HG03575 (cell line): ENCODE data around the gene MAEA.

Source experiments
- ATAC-seq: cut with Tn5 transposase; IDR thresholded peaks from one replicate; pipeline ENCODE4 v1.9.1; 2021; ENCODE audit not compliant: unreplicated experiment, insufficient number of reproducible peaks, low FRiP score; ENCODE audit errors: extremely low read depth

MAEA gene

DNA sequence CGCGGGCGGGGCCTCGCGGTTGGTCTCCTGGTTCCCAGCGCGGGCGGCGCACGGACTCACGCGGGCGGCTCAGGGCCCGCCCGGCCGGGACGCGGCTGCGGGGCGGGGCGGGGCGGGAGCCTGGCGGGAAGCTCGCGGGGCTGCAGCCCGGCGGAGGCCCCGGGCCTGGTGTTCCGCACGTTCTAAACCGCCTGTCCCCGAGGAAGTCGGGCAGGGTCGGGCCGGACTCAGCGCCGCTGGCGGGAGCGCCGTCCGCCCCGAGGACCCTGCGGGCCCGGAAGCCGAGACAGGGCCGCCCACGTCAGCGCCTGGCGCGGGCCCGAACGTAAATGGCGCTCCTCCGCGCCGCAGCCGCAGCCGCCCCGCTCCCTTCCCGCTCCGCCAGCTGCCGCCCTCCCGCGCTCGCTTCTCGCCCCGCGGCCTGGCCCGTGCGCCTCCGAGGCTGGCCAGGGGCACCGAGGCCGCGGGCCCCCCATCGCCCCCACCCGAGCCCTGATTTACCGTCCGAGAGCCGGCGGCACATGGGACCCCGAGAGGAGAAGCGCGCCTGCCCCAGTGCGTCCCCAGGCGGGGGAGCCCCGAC, 40.5 kb upstream of the MAEA start:
- ATAC-seq, result no peak

DNA sequence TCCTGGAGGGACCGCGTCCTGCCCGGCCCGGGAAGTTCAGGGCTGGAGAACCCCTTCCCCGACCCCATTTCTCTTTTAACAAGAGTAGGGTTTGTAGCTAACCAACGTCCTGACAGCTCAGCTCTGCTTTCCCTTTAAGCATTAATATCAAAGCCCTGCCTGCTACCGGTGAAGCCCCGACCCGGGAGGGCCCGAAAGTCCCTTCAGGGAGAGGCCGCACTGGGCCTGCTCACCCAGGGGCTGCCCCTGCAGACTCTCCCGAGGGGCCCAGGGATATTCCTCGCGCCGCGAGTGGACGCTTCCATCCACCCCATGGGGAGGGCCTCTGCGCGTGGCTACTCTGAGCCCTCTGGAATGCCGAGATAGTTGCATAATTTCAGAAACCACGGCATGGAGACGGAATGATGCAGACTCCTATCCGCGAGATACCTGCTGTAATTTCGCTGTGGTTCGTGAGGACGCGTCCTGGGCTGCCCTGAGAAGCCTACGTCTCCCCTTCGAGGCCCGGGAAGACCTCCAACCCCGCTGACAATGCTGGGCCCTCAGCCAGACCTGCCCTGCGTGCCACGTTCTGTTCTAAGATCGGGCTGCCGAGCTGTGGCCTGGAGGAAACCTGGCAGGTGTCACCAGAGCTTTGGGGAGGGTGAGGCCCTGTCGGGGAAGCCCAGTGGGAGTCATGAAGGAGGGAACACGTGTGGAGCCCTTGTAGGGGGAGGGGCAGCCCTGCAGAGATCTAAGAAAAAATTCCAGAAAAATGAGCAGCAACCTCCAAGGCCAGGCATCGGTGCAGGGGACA, 39.8 kb upstream of the MAEA start:
- no peak for ATAC-seq

DNA sequence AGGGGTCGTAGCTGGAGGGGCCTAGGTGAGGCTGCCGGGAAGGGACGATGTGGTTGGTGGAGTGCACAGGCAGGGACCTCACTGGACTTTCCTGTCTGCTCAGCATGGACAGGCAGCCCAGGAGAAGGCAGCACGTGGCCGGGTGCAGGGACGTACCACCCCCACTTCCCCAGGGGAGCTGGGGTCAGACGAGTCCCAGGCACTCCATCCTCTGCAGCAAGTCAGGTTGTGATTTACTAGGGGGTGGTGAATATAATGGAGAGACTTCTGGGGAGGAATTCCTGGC, 39.2 kb upstream of the MAEA start:
- no peak for ATAC-seq

DNA sequence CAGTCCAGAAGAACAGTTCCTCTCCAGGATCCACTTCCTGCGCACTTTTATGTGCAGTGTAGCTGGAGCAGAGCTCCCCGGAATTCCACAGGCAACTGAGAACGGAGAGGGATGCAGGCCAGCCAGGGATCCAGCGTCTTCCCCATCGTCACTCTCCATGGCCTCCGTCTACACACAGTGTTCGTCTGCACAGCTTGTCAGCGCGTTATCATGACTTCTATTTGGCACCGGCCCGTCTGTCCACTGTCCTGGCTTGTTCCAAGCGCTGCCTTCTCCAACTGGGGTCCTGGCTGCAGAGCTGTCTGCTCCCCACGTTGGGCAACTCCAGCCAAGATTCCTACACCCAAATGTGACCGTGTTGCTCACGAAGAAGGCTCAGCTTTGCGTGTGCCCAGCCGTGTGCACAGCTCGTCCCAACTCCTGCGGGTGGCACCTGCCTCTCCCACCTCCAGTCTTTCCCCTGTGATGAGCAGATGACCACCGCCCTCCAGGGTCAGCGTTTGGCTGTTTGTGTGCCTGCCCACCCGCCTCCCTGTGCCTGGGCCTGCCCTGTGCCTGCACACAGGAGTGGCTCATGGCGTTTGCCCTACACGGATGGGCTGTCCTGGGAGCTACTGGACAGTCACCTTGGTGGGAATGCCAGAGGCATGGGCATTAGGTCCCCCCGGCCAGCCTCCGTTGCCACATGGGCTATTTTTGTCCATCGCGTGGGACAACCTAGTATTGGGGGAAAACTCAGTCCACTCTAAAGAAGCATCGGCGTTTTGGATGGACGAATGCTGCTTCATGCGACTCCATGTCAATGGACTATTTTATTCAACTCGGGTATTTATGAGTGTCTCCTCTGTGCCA, 38.5 kb upstream of the MAEA start:
- ATAC-seq, result no peak

DNA sequence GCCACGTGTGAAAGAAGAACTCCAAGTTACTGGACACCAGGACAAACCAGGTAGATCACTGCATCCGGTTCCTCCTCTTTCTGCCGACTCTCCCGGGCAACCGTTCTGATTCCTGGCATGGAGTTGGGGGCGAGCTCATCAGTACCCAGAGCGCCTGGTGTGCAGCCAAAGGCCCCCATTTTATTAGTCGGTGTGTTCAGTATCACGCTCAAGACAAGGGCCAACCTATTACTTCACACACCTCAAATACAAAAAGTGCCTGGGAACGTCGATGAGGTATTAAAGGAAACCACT, 38.0 kb upstream of the MAEA start:
- ATAC-seq, result no peak

DNA sequence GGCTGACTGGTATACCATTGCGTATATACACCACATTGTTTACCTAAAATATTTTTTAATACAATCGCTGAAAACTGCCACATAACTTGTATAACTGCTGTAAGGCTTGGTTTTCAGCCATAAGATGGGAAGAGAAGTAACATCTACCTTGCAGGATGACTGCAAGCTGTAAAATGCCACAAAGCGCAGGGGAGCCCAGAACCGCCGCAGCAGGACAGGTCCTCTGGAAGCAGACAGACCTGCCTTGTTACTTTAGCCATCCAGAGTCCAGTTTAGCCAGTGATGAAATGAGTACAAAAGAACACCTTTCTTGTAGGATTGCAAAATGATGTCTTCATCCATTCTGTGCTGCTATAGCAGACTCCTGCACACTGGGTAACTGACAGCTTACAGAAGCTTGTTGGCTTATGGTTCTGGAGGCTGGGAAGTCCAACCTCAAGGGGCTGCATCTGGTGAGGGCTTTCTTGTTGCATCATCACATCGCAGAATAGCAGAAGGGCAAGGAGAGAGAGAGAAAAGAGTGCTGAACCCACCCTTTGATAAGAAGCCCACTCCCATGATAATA, 36.7 kb upstream of the MAEA start:
- no peak for ATAC-seq

DNA sequence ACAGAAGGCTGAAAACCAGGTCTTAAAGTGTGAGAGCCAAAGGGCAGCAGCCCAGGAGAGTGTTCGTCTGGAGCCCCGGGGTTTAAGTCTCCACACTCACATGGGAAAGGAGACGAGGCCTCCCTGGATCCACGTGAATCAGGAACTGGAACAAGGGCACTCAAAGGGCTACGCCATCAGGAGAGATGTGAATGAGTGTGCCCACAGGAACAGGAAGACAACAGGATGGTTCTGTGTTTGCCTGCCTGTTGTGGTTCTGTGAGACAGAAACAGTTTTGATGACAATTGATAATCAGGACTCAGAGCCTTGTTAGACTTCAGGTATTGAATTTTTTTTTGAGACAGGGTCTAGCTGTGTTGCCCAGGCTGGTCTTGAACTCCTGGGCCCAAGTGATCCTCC, 35.9 kb upstream of the MAEA start:
- no peak for ATAC-seq

DNA sequence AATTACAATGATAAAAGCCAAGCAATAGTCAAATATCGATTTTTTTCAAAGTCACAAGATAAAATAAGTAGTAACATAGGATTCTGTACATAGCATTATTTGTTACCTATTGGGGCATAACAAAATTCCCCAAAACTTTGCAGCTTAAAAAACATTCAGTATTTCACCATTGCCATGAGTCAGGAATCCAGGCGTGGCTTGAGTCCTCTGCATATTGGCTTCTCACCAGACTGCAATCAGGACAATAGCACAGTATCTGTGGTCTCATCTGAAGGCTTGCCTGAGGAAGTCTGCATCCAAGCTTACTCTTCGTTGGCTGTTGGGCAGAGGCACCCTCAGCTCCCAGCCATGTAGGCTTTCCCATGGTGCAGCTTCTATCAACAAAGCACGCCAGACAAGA, 34.5 kb upstream of the MAEA start:
- no peak for ATAC-seq

DNA sequence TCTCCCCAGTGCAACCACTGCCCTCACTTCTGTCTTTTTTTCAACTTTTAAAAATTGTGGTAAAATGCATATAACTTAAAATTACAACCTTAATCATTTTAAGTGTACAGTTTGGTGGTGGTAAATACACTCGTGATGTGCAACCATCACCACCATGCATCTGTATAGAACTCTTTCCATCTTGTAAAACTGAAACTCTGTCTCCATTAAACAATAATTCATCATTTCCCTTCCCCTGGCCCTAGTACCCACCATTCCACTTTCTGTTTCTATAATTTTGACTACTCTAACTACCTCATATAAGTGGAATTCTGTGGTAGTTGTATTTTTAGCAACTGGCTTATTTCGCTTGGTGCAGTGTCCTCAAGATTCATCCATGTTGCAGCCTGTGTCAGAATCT, 34.0 kb upstream of the MAEA start:
- ATAC-seq, result no peak

DNA sequence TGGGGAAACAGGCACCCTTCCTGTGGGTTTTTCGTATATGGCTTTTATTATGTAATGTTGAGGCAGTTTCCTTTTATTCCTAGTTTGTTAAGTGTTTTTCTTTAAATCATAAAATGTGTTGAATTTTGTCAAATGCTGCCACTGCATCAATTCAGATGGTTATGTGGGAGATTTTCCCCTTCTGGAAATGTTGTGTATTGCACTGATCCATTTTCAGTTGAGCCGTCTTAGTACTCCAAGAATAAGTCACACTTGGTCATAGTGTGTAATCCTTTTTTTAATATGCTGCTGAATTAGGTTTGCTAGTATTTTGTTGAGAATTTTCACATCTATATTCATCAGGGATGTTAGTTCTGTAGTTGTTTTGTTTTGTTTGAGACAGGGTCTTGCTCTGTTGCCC, 31.2 kb upstream of the MAEA start:
- ATAC-seq, result no peak

DNA sequence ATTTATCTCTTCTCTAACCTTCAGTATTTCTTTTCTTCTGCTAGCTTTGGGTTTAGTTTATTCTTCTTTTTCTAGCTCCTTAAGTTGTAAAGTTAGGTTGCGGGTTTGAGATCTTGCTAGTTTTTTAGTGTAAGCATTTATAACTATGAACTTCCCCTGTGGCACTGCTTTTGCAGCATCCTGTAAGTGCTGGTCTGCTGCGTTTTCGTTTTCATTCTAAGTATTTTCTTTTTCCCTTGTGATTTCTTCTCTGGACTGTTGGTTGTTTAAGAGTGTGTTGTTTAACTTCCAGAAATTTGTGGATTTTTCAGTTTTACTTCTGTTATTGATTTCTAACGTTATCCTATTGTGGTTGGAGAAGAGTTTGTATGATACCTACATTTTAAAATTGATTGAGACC, 29.7 kb upstream of the MAEA start:
- ATAC-seq, result no peak

DNA sequence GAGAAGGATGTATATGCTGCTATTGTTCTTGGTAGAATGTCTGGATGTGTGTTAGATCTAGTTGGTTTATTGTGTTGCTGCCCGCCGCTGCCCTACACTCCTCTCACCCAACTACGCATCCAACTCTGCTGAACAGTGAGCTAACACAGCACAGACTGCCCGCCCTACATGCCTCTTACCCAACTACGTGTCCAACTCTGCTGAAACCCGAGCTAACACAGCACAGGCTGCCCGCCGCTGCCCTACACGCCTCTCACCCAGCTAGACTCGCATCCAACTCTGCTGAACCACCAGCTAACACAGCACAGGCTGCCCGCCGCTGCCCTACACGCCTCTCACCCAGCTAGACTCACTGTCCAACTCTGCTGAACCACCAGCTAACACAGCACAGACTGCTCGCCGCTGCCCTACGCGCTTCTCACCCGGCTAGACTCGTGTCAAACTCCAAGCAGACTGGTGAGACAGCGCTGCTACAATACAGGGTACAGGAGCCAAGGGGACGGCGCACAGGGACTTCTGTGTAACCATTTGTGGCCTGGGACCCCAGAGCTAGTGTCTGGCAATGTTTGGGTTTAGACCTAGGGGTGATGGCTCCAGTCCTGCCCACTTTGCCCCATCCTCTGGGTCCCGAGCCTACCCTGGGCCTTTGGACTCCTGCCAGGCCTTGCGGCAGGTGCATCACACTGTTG, 29.1 kb upstream of the MAEA start:
- no peak for ATAC-seq

DNA sequence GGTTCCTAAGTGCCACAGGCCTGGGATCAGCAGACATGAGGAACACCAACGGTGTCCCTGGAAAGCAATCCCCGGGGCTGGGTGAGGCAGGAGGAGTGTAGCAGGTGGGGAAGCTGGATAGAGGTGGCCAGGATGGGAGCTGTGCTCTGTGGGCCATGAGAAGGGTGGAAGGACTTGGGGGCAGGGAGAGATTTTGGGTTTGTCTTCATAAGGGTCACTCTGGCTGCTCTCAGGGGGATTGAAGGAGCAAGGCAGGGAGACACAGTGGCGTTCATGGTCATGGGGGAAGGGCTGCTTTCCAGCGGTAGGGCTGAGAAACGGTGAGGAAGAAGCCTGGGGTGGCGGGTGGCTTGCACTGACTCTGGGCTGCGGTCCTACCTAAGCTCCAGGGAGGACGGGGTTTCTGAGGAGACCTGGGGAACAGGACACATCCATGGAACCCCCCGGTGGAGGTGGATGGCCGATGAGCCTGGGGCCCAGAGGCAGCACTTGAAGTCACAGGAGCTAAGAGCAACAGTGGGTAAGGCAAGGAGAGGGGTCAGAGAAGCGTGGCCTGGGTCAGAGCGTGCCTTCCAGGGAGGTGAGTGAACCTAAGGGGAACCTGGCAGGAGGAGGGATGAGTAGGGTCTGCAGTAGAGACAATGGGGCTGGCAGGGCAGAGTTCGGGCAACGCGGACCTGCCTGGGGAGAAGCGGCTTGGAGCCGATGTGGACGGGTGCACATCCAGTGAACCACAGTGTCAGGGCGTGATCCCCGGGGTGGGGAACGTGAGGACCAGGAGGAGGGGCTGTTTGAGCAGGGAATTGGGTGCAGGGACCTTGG, 28.4 kb upstream of the MAEA start:
- ATAC-seq, result no peak

DNA sequence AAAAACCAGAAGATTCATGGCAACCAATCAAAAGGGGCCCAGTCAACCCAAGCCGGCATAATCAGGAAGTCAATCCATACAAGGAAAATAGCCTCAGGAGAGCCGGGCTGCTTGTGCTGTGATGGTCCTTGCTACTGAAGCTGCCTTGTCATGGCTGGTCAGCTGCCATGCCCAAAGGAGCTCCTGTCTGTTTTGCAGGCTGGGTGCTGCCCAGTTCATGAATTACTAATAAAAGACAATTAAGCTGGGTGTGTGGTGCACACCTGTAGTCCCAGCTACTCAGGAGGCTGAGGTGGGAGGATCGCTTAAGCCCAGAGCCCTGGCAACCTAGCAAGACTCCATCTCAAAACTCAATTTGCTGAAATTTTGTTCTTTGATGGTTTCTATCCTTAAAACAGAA, 24.7 kb upstream of the MAEA start:
- no peak for ATAC-seq

DNA sequence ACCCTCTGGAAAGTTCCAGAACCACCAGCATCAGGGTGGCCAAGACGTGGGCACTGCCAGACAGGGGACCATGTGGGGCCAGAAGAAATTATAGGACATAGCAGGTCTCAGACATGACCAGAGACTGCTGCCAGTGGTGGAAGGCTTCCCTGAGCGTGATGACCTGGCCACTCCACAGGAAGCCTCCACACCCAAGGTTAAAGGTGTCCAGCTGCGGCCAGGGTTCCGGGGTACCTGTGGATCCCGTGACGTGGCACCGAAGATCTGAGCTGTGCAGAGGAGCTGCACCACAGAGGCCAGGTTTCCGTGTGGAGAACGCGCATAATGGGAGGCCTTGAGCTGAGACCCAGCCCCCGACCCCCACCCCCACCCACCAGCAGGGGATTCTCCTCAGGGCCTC, 24.3 kb upstream of the MAEA start:
- no peak for ATAC-seq

DNA sequence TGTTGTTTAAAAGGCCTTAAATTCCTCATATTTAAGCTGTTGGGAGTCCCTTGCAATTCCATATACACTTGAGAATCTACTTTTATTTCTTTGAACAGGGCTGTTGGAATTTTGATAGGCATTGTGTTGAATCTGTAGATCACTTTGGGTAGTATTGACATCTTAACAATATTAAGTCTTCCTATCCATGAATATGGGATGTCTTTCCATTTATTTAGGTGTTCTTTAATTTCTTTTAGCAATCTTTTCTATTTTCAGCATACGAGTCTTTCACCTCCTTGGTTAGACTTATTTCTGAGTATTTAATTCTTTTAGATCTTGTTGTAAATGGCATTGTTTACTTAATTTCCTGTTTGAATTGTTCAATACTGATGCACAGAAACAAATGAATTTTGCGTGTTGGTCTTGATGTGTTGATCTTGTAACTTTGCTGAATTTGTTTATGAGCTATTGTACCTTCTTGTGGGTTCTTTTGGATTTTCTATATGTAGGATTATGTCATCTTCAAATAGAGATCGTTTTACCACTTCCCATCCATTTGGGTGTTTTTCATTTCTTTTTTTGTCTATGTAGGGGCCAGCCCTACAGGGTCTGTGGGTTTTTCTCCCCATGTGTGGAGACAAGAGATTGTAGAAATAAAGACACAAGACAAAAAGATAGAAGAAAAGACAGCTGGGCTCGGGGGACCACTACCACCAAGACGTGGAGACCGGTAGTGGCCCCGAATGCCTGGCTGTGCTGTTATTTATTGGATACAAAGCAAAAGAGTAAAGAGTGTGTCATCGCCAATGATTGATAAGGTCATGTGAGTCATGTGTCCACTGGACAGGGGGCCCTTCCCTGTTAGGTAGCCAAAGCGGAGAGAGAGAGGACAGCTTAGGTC, 22.6 kb upstream of the MAEA start:
- ATAC-seq, result no peak

DNA sequence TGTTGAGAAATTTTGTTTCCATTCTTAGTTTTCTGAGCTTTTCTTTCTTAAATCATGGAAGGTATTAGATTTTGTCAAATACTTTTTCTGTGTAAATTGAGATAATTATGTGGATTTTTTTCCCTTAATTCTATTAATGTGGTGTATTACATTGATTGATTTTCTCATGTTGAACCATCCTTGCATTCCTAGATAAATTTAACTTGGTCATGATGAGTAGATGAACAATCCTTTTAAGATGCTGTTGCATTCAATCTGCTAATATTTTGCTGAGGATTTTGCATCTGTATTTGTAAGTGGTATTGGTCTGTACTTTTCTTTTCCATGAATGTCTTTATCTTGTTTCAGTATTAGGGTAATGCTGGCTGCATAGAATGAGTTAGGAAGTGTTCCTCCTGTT, 20.5 kb upstream of the MAEA start:
- ATAC-seq, result no peak

DNA sequence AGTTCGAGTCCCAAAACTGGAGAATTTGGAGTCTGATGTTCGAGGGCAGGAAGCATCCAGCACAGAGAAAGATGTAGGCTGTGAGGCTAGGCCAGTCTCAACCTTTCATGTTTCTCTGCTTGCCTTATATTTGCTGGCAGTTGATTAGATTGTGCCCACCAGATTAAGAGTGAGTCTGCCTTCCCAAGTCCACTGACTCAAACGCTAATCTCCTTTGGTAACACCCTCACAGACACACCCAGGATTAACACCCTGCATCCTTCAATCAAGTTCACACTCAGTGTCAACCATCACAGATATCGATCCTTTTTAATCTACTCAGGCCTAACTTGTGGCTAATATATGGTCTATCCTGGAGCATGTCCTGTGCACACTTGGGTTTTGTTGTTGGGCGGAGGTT, 18.0 kb upstream of the MAEA start:
- ATAC-seq, result no peak
